SK-N-DZ (cell line): ENCODE measurements around the gene PRTFDC1.

Experiments
- DNase-seq: peaks from one replicate; pipeline ENCODE4 v3.0.0-alpha.2; 2015; ENCODE audit warnings: low spot score

Gene PRTFDC1

GRCh38 chr10:24906372-24906771 is 46.0 kb downstream of the PRTFDC1 start:
- no peak for DNase-seq

- DNase-seq = no peak
Observed at GRCh38 chr10:24904824-24905223, 47.6 kb downstream of the PRTFDC1 start.

GRCh38 chr10:24902400-24902728 is 50.0 kb downstream of the PRTFDC1 start:
- DNase-seq = no peak

GRCh38 chr10:24901686-24902399 is 50.6 kb downstream of the PRTFDC1 start:
- no peak for DNase-seq

GRCh38 chr10:24900888-24901685 is 51.3 kb downstream of the PRTFDC1 start:
- DNase-seq = no peak

- no peak for DNase-seq
Observed at GRCh38 chr10:24899571-24899970, 52.8 kb downstream of the PRTFDC1 start.

GRCh38 chr10:24898501-24898900 is 53.9 kb downstream of the PRTFDC1 start:
- DNase-seq = no peak

- no peak for DNase-seq
Observed at GRCh38 chr10:24897326-24897926, 55.0 kb downstream of the PRTFDC1 start.

- no peak for DNase-seq
Observed at GRCh38 chr10:24894728-24895127, 57.7 kb downstream of the PRTFDC1 start.

GRCh38 chr10:24894309-24894708 is 58.1 kb downstream of the PRTFDC1 start:
- no peak for DNase-seq

GRCh38 chr10:24893127-24893526 is 59.3 kb downstream of the PRTFDC1 start:
- DNase-seq = no peak

- DNase-seq = no peak
Observed at GRCh38 chr10:24891823-24892222, 60.6 kb downstream of the PRTFDC1 start.

GRCh38 chr10:24889639-24890038 is 62.8 kb downstream of the PRTFDC1 start:
- no peak for DNase-seq

GRCh38 chr10:24887855-24888231 is 64.6 kb downstream of the PRTFDC1 start:
- no peak for DNase-seq

- no peak for DNase-seq
Observed at GRCh38 chr10:24886290-24886680, 66.1 kb downstream of the PRTFDC1 start.

- no peak for DNase-seq
Observed at GRCh38 chr10:24885551-24886289, 66.7 kb downstream of the PRTFDC1 start.

- DNase-seq = no peak
Observed at GRCh38 chr10:24884793-24885192, 67.6 kb downstream of the PRTFDC1 start.

- DNase-seq = no peak
Observed at GRCh38 chr10:24884316-24884715, 68.1 kb downstream of the PRTFDC1 start.

GRCh38 chr10:24883176-24883575 is 69.2 kb downstream of the PRTFDC1 start:
- no peak for DNase-seq

- DNase-seq = no peak
Observed at GRCh38 chr10:24882047-24882698, 70.2 kb downstream of the PRTFDC1 start.

- DNase-seq = no peak
Observed at GRCh38 chr10:24879861-24880260, 72.5 kb downstream of the PRTFDC1 start.

- DNase-seq = no peak
Observed at GRCh38 chr10:24874133-24874532, 78.3 kb downstream of the PRTFDC1 start.
